Upper lobe of left lung (tissue), 6 donors: ENCODE data around the gene NRF1. TPM values are rescaled to one million over a fixed set of nuclear protein-coding genes. Genes with fewer than 3 reads are reported as not detected.

ENCODE experiments used
- ATAC-seq, 2 donors: fragments of 200-7000 bp; cut with Tn5 transposase; one replicate each; pipeline ENCODE4 v1.9.1; 2022; ENCODE audit warnings: mild to moderate bottlenecking in 2 of 2, moderate library complexity in 2 of 2; ENCODE audit not compliant: low FRiP score in 2 of 2
- DNase-seq, 2 donors: peaks; one replicate each; pipeline ENCODE4 v3.0.0-alpha.2; 2019 to 2020
- H3K27ac ChIP-seq, 4 donors: fragments of 200-600 bp; sonication (generic); one replicate each; pipeline ENCODE4 v1.5.1; 2016 to 2019
- H3K27me3 ChIP-seq, 4 donors: fragments of 200-600 bp; sonication (generic); one replicate each; pipeline ENCODE4 v1.5.1; 2017 to 2019
- H3K36me3 ChIP-seq, 4 donors: fragments of 200-600 bp; sonication (generic); one replicate each; pipeline ENCODE4 v1.5.1; 2016 to 2019
- H3K4me1 ChIP-seq, 4 donors: fragments of 200-600 bp; sonication (generic); one replicate each; pipeline ENCODE4 v1.5.1; 2018 to 2019
- H3K4me3 ChIP-seq, 4 donors: fragments of 200-600 bp; sonication (generic); one replicate each; pipeline ENCODE4 v1.5.1; 2017 to 2019; ENCODE audit warnings: mild to moderate bottlenecking in 2 of 4, moderate library complexity in 1 of 4
- H3K9me3 ChIP-seq, 4 donors: fragments of 200-600 bp; sonication (generic); one replicate each; pipeline ENCODE4 v1.5.1; 2018 to 2019
- EP300 ChIP-seq, 4 donors: sonication (generic); formaldehyde crosslinking; IDR thresholded peaks; one replicate each; pipeline ENCODE4 v1.5.1; 2017; ENCODE audit warnings: antibody characterized with exemption in 4 of 4, control low read depth in 2 of 4
- POLR2A ChIP-seq, 4 donors: fragments of 450-650 bp; IDR thresholded peaks; one replicate each; pipeline ENCODE4 v1.5.1; 2016 to 2017; ENCODE audit warnings: antibody characterized with exemption in 4 of 4, mild to moderate bottlenecking in 2 of 4
- POLR2AphosphoS5 ChIP-seq, 2 donors: sonication (generic); formaldehyde crosslinking; IDR thresholded peaks; one replicate each; pipeline ENCODE4 v1.5.1; 2017; ENCODE audit warnings: antibody characterized with exemption in 2 of 2
- WGBS, 2 donors: methylation state at CpG; one replicate each; pipeline ENCODE4 v1.1.5; 2017 to 2018; 5-methylcytosine and 5-hydroxymethylcytosine counted together
- small RNA-seq, 4 donors: library from RNA; depleted of rRNA; stranded (forward); fragments of <200 nt; gene quantifications; one replicate each; pipeline ENCODE3, GENCODE V24; 2016
- total RNA-seq, 6 donors: library from RNA; depleted of rRNA in 4 of 6; stranded (reverse); fragments of >200 nt in 4 of 6; gene quantifications; one replicate each; pipeline versions ENCODE4 v1.1.0 to v1.2.1, GENCODE V29; 2016 to 2021
- TF ChIP-seq, protein P1 (sequence below), 6 experiments: fragments of 450-650 bp in 4 of 6; fragments of 200-600 bp in 2 of 6; sonication (generic) in 2 of 6; IDR thresholded peaks; one replicate each; pipeline ENCODE4 v1.5.1; 2016 to 2019; ENCODE audit warnings: antibody characterized with exemption in 6 of 6
- donor health status: DM: no; HTN: no; CAD: no; lungs with moderate emphysema.
- donor health status: DM: no; HTN: yes; CAD: no; lungs with severe emphysema.

The NRF1 gene
- total RNA-seq, 6 donors from 2014 or later: 12.7 to 27.2 (median 19.1) TPM

DNA sequence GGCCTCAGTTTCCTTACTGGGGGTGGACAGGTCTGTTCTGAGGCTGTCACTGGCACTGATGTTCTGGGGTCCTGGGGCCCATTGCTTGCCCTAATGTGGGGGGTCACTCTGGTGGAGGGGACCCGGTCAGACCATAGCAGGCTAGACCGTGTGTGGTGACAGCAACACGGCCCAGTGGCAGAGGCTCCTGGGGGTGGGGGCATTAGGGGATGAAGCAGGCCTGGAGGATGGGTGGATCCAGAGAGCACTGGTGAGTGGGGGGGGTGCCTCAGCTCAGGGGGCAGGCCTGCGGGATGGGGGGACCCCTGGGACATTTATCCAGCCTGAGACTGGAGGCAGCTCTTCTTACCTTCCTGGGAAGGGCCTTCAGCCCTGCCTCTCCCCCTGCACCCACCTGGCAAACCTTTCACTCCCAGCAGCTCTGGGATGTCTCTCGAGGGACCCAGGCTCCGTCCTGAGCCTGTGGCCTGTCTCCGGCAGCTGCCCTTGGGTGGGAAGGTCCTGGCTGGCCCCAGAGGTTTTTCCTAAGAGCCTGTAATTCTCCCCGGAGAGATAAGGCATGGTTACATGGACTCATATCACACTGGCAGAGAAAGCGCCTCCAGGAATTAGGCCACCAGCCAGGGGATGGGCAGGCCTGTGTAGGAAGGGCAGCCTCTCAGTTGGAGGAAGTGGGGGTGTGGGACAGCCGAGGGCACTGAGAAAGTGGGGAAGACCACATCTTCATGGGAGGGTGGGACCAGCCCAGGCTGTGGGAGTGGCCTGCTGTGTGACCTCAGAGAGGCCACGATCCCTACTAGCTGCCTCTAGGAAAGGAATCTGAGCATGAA lies 193.6 kb downstream of the NRF1 start:
- no peaks in the 10 kb centered on the region for H3K36me3 ChIP-seq
- no peak overlapping the region for H3K4me3 ChIP-seq
- H3K4me1 ChIP-seq: no peaks in the 10 kb centered on the region
- no peaks in the 10 kb centered on the region for H3K27me3 ChIP-seq
- 66 to 79% methylated on average over 7 to 9 of the region's 11 CpGs for WGBS, 2 donors
- TF ChIP-seq POLR2A (IDR thresholded peaks at IDR 0.05) (no peak), EP300 (IDR thresholded peaks at IDR 0.05) (no peak), POLR2AphosphoS5 (IDR thresholded peaks at IDR 0.05) (no peak)
- TF ChIP-seq, protein P1, sequence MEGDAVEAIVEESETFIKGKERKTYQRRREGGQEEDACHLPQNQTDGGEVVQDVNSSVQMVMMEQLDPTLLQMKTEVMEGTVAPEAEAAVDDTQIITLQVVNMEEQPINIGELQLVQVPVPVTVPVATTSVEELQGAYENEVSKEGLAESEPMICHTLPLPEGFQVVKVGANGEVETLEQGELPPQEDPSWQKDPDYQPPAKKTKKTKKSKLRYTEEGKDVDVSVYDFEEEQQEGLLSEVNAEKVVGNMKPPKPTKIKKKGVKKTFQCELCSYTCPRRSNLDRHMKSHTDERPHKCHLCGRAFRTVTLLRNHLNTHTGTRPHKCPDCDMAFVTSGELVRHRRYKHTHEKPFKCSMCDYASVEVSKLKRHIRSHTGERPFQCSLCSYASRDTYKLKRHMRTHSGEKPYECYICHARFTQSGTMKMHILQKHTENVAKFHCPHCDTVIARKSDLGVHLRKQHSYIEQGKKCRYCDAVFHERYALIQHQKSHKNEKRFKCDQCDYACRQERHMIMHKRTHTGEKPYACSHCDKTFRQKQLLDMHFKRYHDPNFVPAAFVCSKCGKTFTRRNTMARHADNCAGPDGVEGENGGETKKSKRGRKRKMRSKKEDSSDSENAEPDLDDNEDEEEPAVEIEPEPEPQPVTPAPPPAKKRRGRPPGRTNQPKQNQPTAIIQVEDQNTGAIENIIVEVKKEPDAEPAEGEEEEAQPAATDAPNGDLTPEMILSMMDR (IDR thresholded peaks at IDR 0.05): no peak
- no peak for DNase-seq
- H3K27ac ChIP-seq: no peak overlapping the region
- H3K9me3 ChIP-seq: no peaks in the 10 kb centered on the region
- no peak for ATAC-seq

Small RNA genes lying within 50 kb of the gene (small RNA-seq; reads per million reads assigned to genes)
- gene MIR182 (4,575 to 13,010 (median 11,007) reads per million in 4 donors), gene MIR183 (41.3 to 129 (median 103) reads per million in 4 donors), gene MIR96 (0.57 to 4.2 (median 1.1) reads per million in 4 donors)

Other genes with a start within 250 kb of the NRF1 start
- 1 to 10 TPM; 1.0 to 5.2 (median 1.7) TPM for gene STRIP2, start 177.3 kb upstream of the NRF1 start, total RNA-seq
- gene SMKR1, start 109.2 kb upstream of the NRF1 start, total RNA-seq: 1 to 10 TPM in 2 of 6 donors, under 1 TPM in 2, not detected in 2; 0.76 to 3.2 (median 0.94) TPM